C4-2B (cell line): ENCODE measurements around the gene AFAP1.
A peak's percentile ranks its signal among the peaks of the same experiment; 100 is the strongest.

ENCODE experiments used
- H3K27ac ChIP-seq: fragments of 450-650 bp; 2 replicates; pipeline ENCODE4 v1.5.1; 2017
- ZFX ChIP-seq: fragments of 450-650 bp; IDR thresholded peaks from 2 replicates; pipeline ENCODE4 v1.6.1; 2017
- TF ChIP-seq, protein P1 (sequence below): fragments of 450-650 bp; conservative IDR thresholded peaks from 2 replicates; pipeline ENCODE4 v1.5.1; 2017; ENCODE audit warnings: mild to moderate bottlenecking

Gene AFAP1

DNA sequence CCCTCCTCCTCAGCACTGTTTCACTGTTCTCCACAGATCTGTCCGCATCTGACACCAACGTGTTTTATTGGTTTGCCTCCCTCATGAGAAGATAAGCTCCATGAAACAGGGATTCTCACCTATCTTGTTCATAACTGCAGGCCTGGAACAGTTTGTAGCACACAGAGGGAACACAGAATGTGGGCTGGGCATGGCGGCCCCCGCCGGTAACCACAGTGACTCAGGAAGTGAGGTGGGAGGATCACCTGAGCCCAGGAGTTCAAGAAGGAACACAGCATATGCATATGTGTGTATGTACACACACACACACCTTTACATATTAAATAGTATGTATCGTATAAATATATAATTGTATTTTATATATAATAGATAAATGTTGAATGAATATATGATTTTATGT, 168.6 kb downstream of the AFAP1 start:
- TF ChIP-seq, protein P1, sequence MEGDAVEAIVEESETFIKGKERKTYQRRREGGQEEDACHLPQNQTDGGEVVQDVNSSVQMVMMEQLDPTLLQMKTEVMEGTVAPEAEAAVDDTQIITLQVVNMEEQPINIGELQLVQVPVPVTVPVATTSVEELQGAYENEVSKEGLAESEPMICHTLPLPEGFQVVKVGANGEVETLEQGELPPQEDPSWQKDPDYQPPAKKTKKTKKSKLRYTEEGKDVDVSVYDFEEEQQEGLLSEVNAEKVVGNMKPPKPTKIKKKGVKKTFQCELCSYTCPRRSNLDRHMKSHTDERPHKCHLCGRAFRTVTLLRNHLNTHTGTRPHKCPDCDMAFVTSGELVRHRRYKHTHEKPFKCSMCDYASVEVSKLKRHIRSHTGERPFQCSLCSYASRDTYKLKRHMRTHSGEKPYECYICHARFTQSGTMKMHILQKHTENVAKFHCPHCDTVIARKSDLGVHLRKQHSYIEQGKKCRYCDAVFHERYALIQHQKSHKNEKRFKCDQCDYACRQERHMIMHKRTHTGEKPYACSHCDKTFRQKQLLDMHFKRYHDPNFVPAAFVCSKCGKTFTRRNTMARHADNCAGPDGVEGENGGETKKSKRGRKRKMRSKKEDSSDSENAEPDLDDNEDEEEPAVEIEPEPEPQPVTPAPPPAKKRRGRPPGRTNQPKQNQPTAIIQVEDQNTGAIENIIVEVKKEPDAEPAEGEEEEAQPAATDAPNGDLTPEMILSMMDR = no peak
- no peak for TF ChIP-seq ZFX
- H3K27ac ChIP-seq = no peak overlapping the region

- no peak for TF ChIP-seq ZFX
- TF ChIP-seq, protein P1 = peak; percentile 65
- H3K27ac ChIP-seq = no peak overlapping the region
Measured at GRCh38 chr4:7770224-7771050, 169.2 kb downstream of the AFAP1 start.

DNA sequence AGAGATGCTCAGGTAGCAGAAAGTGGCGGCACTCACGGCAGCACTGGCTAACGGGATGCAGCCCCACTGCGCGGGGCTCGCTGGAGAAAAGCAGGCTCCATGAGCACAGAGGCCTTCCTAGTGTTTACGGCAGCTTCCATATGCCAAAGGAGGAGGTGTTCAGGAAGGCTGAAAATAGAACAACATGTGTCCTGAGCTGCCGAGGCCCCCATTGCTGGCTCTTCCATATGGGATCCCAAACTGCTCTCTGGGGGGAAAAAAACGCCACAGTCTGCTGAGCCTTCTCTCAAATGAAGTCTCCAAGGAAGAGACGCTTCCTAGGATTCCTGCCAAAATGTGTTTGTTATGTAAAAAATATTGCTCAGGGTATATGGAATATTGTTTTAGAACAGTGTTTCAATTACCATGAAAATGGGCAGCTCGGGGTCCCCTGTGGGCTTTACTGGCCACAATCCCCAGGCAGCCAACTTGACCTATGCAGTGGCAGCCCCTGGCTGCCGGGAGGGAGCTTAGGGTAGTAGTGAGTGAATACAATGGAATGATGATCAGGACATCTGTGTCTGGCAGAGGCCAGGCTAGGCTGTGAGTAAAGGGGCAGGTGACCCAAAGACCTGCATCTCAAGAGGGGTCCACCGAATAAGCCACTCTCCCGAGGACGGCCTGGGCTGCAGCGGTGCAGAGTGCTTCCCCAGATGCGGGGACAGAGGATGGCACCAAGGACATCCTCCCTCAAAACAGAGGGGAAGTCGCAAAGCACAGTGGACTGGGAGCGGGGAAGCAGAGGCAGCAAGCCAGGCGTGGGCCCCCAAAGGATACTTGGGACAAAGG, 170.1 kb downstream of the AFAP1 start:
- no peak overlapping the region for H3K27ac ChIP-seq

GRCh38 chr4:7768736-7769135, 170.9 kb downstream of the AFAP1 start:
- H3K27ac ChIP-seq = no peak overlapping the region
- no peak for TF ChIP-seq ZFX
- TF ChIP-seq, protein P1 = no peak

More for the DNA sequence above, 170.1 kb downstream of the AFAP1 start:
- TF ChIP-seq, protein P1 = no peak
- TF ChIP-seq ZFX = no peak

DNA sequence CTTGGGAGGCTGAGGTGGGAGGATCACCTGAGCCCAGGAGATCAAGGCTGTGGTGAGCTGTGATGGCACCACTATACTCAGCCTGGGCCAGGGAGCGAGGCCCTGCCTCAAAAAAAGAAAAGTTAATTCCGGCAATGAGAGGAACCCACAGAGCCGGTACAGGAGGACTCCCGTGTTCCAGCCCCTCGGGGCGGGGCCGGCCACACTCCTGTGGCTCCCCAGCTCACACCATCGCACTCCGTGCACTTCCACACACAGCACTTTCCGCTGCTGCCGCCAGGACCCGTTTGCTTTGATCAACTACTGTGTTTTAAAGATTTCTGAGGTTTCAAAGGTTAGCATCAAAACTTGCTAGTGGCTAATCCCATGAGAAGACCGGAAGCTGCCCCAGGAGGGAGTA, 171.7 kb downstream of the AFAP1 start:
- TF ChIP-seq, protein P1 = no peak
- TF ChIP-seq ZFX = no peak
- H3K27ac ChIP-seq = no peak overlapping the region

DNA sequence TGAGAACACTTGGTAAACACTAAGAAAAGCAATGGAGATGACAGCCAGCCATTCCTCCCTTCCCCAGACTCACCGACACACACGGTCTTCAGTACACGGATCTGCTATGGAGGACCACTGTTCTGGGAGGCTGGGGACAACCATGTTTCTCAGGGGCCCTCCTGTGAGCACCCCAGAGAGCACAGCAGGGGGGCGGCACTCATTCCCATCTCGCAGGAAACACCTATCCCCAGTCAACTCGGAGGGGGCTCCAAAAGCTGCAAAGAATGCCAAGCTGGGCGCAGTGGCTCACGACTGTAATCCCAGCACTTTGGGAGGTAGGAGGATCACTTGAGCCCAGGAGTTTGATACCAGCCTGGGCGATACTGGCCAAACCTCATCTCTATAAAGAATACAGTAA, 172.1 kb downstream of the AFAP1 start:
- no peak for TF ChIP-seq ZFX
- TF ChIP-seq, protein P1 = no peak
- H3K27ac ChIP-seq = no peak overlapping the region
